ENCODE results near the gene PRICKLE2.

GRCh38 chr3:64190517-64191515 is 34.5 kb downstream of the PRICKLE2 start:
- peak in 1 of 2 donors; percentile 51 for TF ChIP-seq POLR2AphosphoS5 (IDR thresholded peaks at IDR 0.05)
- TF ChIP-seq CTCF (IDR thresholded peaks at IDR 0.05) = no peak
- no peak for TF ChIP-seq POLR2A (IDR thresholded peaks at IDR 0.05; ENCODE audit: low read depth)

All from esophagus muscularis mucosa (tissue), 3 donors.